Activated CD4-positive, alpha-beta memory T cell treated with anti-CD3 and anti-CD28 coated beads for 36 hours (primary cell): Measurements from ENCODE around the gene ANKDD1A. TPM values are rescaled to one million over a fixed set of nuclear protein-coding genes. Genes with fewer than 3 reads are reported as not detected.

Source experiments
- CTCF ChIA-PET: fragments of 350-600 bp; sonication (Branson Sonifier 250); formaldehyde crosslinking; loops from one replicate; lab custom pipeline; 2021; ENCODE audit warnings: antibody characterized with exemption, inconsistent platforms; lab: Charles Lee
- POLR2A ChIA-PET: fragments of 350-600 bp; sonication (Branson Sonifier 250); formaldehyde crosslinking; loops from one replicate; lab custom pipeline; 2021; ENCODE audit warnings: antibody characterized with exemption; lab: Charles Lee
- DNase-seq: peaks from one replicate; pipeline ENCODE4 v3.0.0-alpha.2; 2020
- H3K27ac Mint-ChIP-seq: one replicate; pipeline ENCODE4 v1.8.0; 2021; ENCODE audit warnings: mixed read lengths
- H3K27me3 Mint-ChIP-seq: one replicate; pipeline ENCODE4 v1.8.0; 2021; ENCODE audit warnings: mixed read lengths
- H3K36me3 Mint-ChIP-seq: one replicate; pipeline ENCODE4 v1.8.0; 2021; ENCODE audit warnings: mixed read lengths
- H3K4me1 Mint-ChIP-seq: one replicate; pipeline ENCODE4 v1.8.0; 2021; ENCODE audit warnings: low read depth, mixed read lengths
- H3K4me3 Mint-ChIP-seq: one replicate; pipeline ENCODE4 v1.8.0; 2021; ENCODE audit warnings: mild to moderate bottlenecking, mixed read lengths
- H3K9me3 Mint-ChIP-seq: one replicate; pipeline ENCODE4 v1.8.0; 2021; ENCODE audit warnings: mixed read lengths
- intact Hi-C: fragments of 100-400 bp; cut with micrococcal nuclease; formaldehyde crosslinking; loops from one replicate; pipeline ENCODE4 v1.15.1; 2023
- total RNA-seq, 2 experiments: library from RNA; stranded (reverse); gene quantifications; one replicate each; pipeline ENCODE4 v1.2.3, GENCODE V29; 2021

The ANKDD1A gene
- total RNA-seq, 2 experiments from 2014 or later: 6.3 to 6.6 TPM

- intact Hi-C loops: no loop called here
- ChIA-PET CTCF (no interaction called here), POLR2A (no interaction called here)
- Mint-ChIP-seq H3K27me3 (no peaks in the 10 kb centered on the region), H3K36me3 (no peaks in the 10 kb centered on the region), H3K4me1 (no peaks in the 10 kb centered on the region), H3K9me3 (no peaks in the 10 kb centered on the region), H3K27ac (no peak overlapping the region), H3K4me3 (no peak overlapping the region)
- no peak for DNase-seq
Measured at GRCh38 chr15:64926661-64927060, 15.0 kb downstream of the ANKDD1A start.

DNA sequence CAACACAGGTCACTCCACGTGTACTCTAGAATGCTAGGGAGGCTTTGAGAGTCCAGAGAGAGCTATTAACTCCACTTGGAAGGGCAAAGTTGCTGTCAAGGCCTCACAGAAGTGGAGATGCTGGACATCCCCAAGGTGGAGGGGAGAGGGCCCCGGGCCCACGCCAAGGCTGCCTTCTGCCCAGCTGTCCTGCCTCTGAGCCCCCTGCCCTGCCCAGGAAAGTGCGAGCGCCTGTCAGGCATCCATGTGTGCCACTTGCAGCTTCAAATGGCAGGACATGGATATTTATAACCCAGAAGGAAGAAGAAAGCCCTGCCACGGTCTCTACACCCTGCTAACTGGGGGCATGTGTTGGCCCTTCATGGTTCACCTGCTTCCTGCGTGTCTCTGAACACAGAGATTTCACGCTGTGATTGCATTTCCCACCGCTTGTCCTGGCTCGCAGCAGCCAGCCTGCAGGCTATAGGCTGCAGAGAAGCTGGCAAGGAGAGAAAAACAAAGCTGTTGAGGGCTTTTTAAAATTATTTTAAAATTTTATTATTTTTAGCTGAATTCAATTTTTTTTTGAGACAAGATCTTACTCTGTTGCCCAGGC is 17.0 kb downstream of the ANKDD1A start:
- POLR2A ChIA-PET: no interaction called here

DNA sequence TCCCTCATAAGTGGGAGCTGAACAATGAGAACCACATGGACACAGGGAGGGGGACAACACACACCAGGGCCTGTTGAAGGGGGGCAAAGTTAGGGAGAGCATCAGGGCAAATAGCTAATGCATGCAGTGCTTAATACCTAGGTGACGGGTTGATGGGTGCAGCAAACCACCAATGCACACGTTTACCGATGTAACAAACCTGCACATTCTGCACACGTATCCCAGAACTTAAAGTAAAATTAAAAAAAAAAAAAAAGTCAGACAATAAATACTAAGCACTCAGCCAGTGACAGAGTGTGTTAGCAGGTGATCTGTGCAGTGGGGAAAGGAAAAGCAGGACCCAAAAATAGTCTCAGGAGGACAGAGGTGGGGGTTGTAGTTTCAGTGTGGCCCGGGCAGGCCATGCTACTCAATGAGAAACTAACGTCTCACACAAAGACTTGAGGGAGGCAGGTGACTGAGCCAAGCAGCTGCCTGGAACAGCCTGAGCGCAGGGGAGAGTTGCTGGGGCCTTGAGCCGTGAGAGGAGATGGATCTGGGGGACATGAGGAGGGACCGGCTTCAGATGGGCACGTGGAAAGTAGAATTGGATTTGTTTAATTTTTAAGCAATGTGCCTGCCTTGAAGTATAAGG is 18.4 kb downstream of the ANKDD1A start:
- no peaks in the 10 kb centered on the region for H3K9me3 Mint-ChIP-seq
- H3K27me3 Mint-ChIP-seq: no peaks in the 10 kb centered on the region
- intact Hi-C loops: no loop called here
- no peak for DNase-seq
- H3K27ac Mint-ChIP-seq: no peak overlapping the region
- no peaks in the 10 kb centered on the region for H3K36me3 Mint-ChIP-seq
- no peak overlapping the region for H3K4me3 Mint-ChIP-seq
- POLR2A ChIA-PET: no interaction called here
- no peaks in the 10 kb centered on the region for H3K4me1 Mint-ChIP-seq
- CTCF ChIA-PET: no interaction called here

More for the DNA sequence above, 17.0 kb downstream of the ANKDD1A start:
- no peak overlapping the region for H3K27ac Mint-ChIP-seq
- H3K27me3 Mint-ChIP-seq: no peaks in the 10 kb centered on the region
- CTCF ChIA-PET: no interaction called here
- intact Hi-C loops: no loop called here
- H3K36me3 Mint-ChIP-seq: no peaks in the 10 kb centered on the region
- H3K4me3 Mint-ChIP-seq: no peak overlapping the region
- no peaks in the 10 kb centered on the region for H3K4me1 Mint-ChIP-seq
- no peak for DNase-seq
- H3K9me3 Mint-ChIP-seq: no peaks in the 10 kb centered on the region

- POLR2A ChIA-PET: no interaction called here
- intact Hi-C loops: no loop called here
- no peak overlapping the region for H3K4me3 Mint-ChIP-seq
- H3K27ac Mint-ChIP-seq: no peak overlapping the region
- no peaks in the 10 kb centered on the region for H3K4me1 Mint-ChIP-seq
- no peaks in the 10 kb centered on the region for H3K36me3 Mint-ChIP-seq
- no peaks in the 10 kb centered on the region for H3K9me3 Mint-ChIP-seq
- CTCF ChIA-PET: no interaction called here
- DNase-seq: no peak
- H3K27me3 Mint-ChIP-seq: no peaks in the 10 kb centered on the region
Measured at GRCh38 chr15:64930778-64931371, 19.2 kb downstream of the ANKDD1A start.

DNA sequence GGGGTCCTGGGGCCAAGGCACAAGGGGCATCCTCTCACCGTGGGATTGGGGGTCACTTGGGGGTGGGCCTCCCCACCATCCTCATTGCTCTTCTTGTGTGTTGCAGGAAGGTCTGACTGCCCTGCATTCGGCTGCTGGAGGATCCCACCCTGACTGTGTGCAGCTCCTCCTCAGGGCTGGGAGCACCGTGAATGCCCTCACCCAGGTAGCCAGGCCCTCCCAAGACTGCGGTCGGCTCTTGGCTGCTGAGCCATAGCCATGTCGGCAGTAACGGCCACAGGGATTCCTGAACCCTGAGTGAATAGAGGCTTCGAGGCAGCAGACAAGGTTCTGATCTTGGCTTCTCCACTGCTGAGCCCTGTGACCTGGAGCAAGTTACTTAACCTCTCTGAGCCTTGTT is 19.7 kb downstream of the ANKDD1A start:
- ChIA-PET POLR2A (no interaction called here), CTCF (no interaction called here)
- no peaks in the 10 kb centered on the region for H3K9me3 Mint-ChIP-seq
- no peak for DNase-seq
- intact Hi-C loops: no loop called here
- no peaks in the 10 kb centered on the region for H3K4me1 Mint-ChIP-seq
- no peak overlapping the region for H3K27ac Mint-ChIP-seq
- no peaks in the 10 kb centered on the region for H3K27me3 Mint-ChIP-seq
- H3K36me3 Mint-ChIP-seq: no peaks in the 10 kb centered on the region
- no peak overlapping the region for H3K4me3 Mint-ChIP-seq

- CTCF ChIA-PET: no interaction called here
- no peaks in the 10 kb centered on the region for H3K9me3 Mint-ChIP-seq
- H3K27me3 Mint-ChIP-seq: no peaks in the 10 kb centered on the region
- POLR2A ChIA-PET: no interaction called here
- H3K27ac Mint-ChIP-seq: no peak overlapping the region
- H3K4me1 Mint-ChIP-seq: no peaks in the 10 kb centered on the region
- intact Hi-C loops: no loop called here
- DNase-seq: no peak
- H3K36me3 Mint-ChIP-seq: no peaks in the 10 kb centered on the region
- no peak overlapping the region for H3K4me3 Mint-ChIP-seq
Measured at GRCh38 chr15:64934023-64934422, 22.3 kb downstream of the ANKDD1A start.

GRCh38 chr15:64938192-64938591 is 26.5 kb downstream of the ANKDD1A start:
- POLR2A ChIA-PET: no interaction called here
- CTCF ChIA-PET: no interaction called here
- Mint-ChIP-seq H3K27ac (no peak overlapping the region), H3K27me3 (no peaks in the 10 kb centered on the region), H3K4me3 (no peak overlapping the region), H3K9me3 (no peaks in the 10 kb centered on the region), H3K4me1 (no peaks in the 10 kb centered on the region), H3K36me3 (no peaks in the 10 kb centered on the region)
- no peak for DNase-seq
- intact Hi-C loops: no loop called here

- ChIA-PET POLR2A (no interaction called here), CTCF (interaction anchor here (1.1 kb wide), 2 partner anchors 132 to 214 kb away, joined by 3 to 4 read pairs; no protein-coding TSS in a partner anchor)
- intact Hi-C loops: no loop called here
- H3K4me3 Mint-ChIP-seq: no peak overlapping the region
- no peaks in the 10 kb centered on the region for H3K4me1 Mint-ChIP-seq
- H3K36me3 Mint-ChIP-seq: no peaks in the 10 kb centered on the region
- H3K27me3 Mint-ChIP-seq: no peaks in the 10 kb centered on the region
- no peak for DNase-seq
- no peaks in the 10 kb centered on the region for H3K9me3 Mint-ChIP-seq
- H3K27ac Mint-ChIP-seq: no peak overlapping the region
Measured at GRCh38 chr15:64942356-64942755, 30.7 kb downstream of the ANKDD1A start.

DNA sequence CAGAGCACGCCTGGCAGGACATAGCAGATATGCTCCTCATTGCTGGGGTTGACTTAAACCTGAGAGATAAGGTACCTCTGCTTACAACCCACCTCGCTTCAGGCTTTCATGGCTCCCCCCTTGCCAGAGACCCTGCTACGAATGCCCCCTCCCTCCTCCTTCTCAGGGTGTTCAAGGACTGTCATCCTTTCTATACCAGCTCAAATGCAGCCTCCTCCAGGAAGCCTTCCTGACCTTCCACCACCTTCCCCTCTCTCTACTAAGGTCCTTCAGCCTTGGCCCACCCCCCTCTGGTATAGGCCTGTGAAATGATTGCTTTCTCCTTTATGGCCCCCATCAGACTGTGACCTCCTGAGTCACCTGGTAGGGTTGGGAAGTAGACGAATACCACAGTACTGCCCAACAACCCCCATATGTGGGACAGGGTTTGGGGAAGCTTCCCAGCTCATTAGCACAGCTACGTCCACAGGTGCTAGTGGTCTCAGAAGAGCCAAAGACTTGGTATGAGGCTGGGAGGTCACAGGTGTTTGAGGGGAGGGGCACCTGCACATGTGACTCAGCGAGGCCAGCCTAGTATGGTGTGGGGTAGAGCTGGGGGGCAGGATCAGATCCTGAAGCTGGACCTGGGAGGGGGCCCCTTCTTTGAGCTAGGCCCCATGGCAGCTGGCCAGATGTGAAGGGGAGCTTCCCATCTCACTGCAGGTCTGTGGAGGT is 32.0 kb downstream of the ANKDD1A start:
- intact Hi-C loops: no loop called here
- ChIA-PET POLR2A (no interaction called here), CTCF (interaction anchor here (1.0 to 1.1 kb wide), 2 partner anchors 12 to 215 kb away, joined by 3 read pairs; no protein-coding TSS in a partner anchor)
- H3K4me3 Mint-ChIP-seq: no peak overlapping the region
- H3K36me3 Mint-ChIP-seq: no peaks in the 10 kb centered on the region
- DNase-seq: no peak
- no peaks in the 10 kb centered on the region for H3K9me3 Mint-ChIP-seq
- no peaks in the 10 kb centered on the region for H3K27me3 Mint-ChIP-seq
- no peaks in the 10 kb centered on the region for H3K4me1 Mint-ChIP-seq
- no peak overlapping the region for H3K27ac Mint-ChIP-seq

DNA sequence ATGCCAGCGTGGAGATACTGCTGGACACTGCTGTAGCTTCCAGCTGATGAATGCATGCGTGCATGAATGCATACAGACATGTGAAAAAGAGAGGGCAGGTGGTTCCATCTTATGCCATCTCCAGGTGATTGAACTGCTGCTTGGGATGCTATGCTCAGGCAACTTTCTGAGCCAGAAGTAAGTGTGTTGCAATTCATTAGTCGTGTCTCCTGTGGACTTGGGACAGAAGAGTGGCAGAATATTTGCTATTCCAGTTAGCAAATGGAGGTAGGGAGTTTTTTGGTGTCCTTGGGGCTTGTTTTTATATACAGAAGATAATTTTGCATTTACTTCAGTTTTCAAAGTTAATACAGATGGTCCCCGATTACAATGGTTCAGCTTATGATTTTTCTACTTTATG is 33.3 kb downstream of the ANKDD1A start:
- Mint-ChIP-seq H3K36me3 (no peaks in the 10 kb centered on the region), H3K4me1 (no peaks in the 10 kb centered on the region), H3K27me3 (no peaks in the 10 kb centered on the region), H3K4me3 (no peak overlapping the region), H3K27ac (no peak overlapping the region), H3K9me3 (no peaks in the 10 kb centered on the region)
- ChIA-PET CTCF (no interaction called here), POLR2A (no interaction called here)
- intact Hi-C loops: no loop called here
- no peak for DNase-seq

GRCh38 chr15:64947211-64947610 is 35.5 kb downstream of the ANKDD1A start:
- CTCF ChIA-PET: no interaction called here
- intact Hi-C loops: no loop called here
- Mint-ChIP-seq H3K36me3 (no peaks in the 10 kb centered on the region), H3K4me3 (no peak overlapping the region), H3K9me3 (no peaks in the 10 kb centered on the region), H3K27me3 (no peaks in the 10 kb centered on the region), H3K4me1 (no peaks in the 10 kb centered on the region), H3K27ac (no peak overlapping the region)
- POLR2A ChIA-PET: interaction anchor here (0.5 kb wide), 1 partner anchor 1246 kb away, joined by 4 read pairs; no protein-coding TSS in a partner anchor
- no peak for DNase-seq

DNA sequence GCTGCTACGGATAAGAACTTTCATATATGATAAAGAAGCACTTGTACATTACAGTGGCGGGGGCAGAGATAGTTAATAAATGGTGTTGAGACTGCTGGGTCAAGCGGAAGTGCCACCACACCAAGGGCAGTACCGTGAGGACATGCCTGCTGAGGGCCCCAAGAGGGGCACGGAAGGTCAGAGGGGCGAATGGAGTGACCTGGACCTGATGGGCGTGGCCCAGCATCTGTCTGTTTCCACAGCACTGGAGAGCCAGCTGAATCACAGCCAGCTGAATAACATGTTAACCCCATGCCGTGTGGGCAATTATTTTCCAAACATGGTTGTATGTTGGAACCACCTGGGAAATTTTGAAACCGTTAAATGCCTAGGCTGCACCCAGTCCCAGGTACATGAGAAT is 37.2 kb downstream of the ANKDD1A start:
- Mint-ChIP-seq H3K36me3 (no peaks in the 10 kb centered on the region), H3K4me3 (no peak overlapping the region), H3K9me3 (no peaks in the 10 kb centered on the region), H3K27me3 (no peaks in the 10 kb centered on the region), H3K27ac (no peak overlapping the region), H3K4me1 (no peaks in the 10 kb centered on the region)
- ChIA-PET CTCF (no interaction called here), POLR2A (no interaction called here)
- intact Hi-C loops: no loop called here
- no peak for DNase-seq
